Fibroblast of lung (primary cell): ENCODE measurements around the gene FOXD3. TPM values are rescaled to one million over a fixed set of nuclear protein-coding genes. Genes with fewer than 3 reads are reported as not detected.

ENCODE experiments used
- DNase-seq, 2 donors: peaks; one replicate each; pipeline versions ENCODE4 v3.0.0 to v3.0.0-alpha.2; 2010; ENCODE audit warnings: low read depth in 2 of 2
- H2AFZ ChIP-seq: 2 replicates; pipeline ENCODE4 v1.5.1; 2012; ENCODE audit warnings: low read length, control low read depth, inconsistent platforms
- H3K27ac ChIP-seq: 2 replicates; pipeline ENCODE4 v1.5.1; 2011; ENCODE audit warnings: low read length, control low read depth; ENCODE audit not compliant: insufficient read depth
- H3K27me3 ChIP-seq: 2 replicates; pipeline ENCODE4 v1.5.1; 2011; ENCODE audit warnings: mild to moderate bottlenecking, low read length; ENCODE audit not compliant: control insufficient read depth, insufficient read depth
- H3K36me3 ChIP-seq: 2 replicates; pipeline ENCODE4 v1.5.1; 2011; ENCODE audit warnings: low read length; ENCODE audit not compliant: control insufficient read depth, insufficient read depth
- H3K4me1 ChIP-seq: 2 replicates; pipeline ENCODE4 v1.5.1; 2011; ENCODE audit warnings: low read length; ENCODE audit not compliant: control insufficient read depth, insufficient read depth; ENCODE audit errors: extremely low read depth
- H3K4me2 ChIP-seq: 2 replicates; pipeline ENCODE4 v1.5.1; 2011; ENCODE audit warnings: low read length, control low read depth; ENCODE audit not compliant: insufficient read depth; ENCODE audit errors: extremely low read depth
- H3K4me3 ChIP-seq, 4 experiments: fragments of 200-600 bp in 1 of 4; sonication (generic) in 1 of 4; replicated peaks in 1 of 4; 2 replicates each; pipeline ENCODE4 v1.5.1; 2011 to 2016; ENCODE audit warnings: low read length in 4 of 4, low read depth in 3 of 4, mild to moderate bottlenecking in 3 of 4, control low read depth in 2 of 4, inconsistent platforms in 1 of 4, mixed read lengths in 1 of 4; ENCODE audit not compliant: insufficient read depth in 1 of 4; ENCODE audit errors: control extremely low read depth in 1 of 4
- H3K79me2 ChIP-seq: 2 replicates; pipeline ENCODE4 v1.5.1; 2012; ENCODE audit warnings: mild to moderate bottlenecking, low read length, inconsistent platforms; ENCODE audit not compliant: control insufficient read depth, insufficient read depth
- H3K9ac ChIP-seq: 2 replicates; pipeline ENCODE4 v1.5.1; 2011; ENCODE audit warnings: mild to moderate bottlenecking, low read length, control low read depth; ENCODE audit not compliant: insufficient read depth
- H3K9me3 ChIP-seq: 2 replicates; pipeline ENCODE4 v1.5.1; 2012; ENCODE audit warnings: low read depth, low read length; ENCODE audit not compliant: control insufficient read depth, insufficient read depth
- H4K20me1 ChIP-seq: 2 replicates; pipeline ENCODE4 v1.5.1; 2011; ENCODE audit warnings: low read length; ENCODE audit not compliant: control insufficient read depth, insufficient read depth; ENCODE audit errors: extremely low read depth
- CTCF ChIP-seq, 2 donors: IDR thresholded peaks in 1 of 2; conservative IDR thresholded peaks in 1 of 2; 1 replicate in 1 of 2; 2 replicates in 1 of 2; pipeline ENCODE4 v1.5.1; 2011 to 2012; ENCODE audit warnings: low read length in 2 of 2, control low read depth in 1 of 2, inconsistent platforms in 1 of 2, low read depth in 1 of 2, mild to moderate bottlenecking in 1 of 2
- EZH2 ChIP-seq: IDR thresholded peaks from 2 replicates; pipeline ENCODE4 v1.5.1; 2012; ENCODE audit warnings: low read length, control low read depth, mild to moderate bottlenecking; ENCODE audit errors: missing control alignments
- polyA plus RNA-seq, 2 donors: library from polyadenylated mRNA; depleted of rRNA in 1 of 2; stranded (reverse) in 1 of 2; unstranded in 1 of 2; fragments of >200 nt; gene quantifications; 2 replicates each; pipeline ENCODE4 v1.2.1, GENCODE V29; 2011 to 2012; ENCODE audit warnings: missing spikeins in 1 of 2
- total RNA-seq: library from RNA; depleted of rRNA; stranded (reverse); fragments of >200 nt; gene quantifications from 2 replicates; pipeline ENCODE4 v1.2.1, GENCODE V29; 2014

Gene FOXD3
- total and polyA plus RNA-seq, 2 donors (not counting 1 experiment from before 2014, with no cell fraction given): not detected

- no peak for TF ChIP-seq CTCF (conservative IDR thresholded peaks at IDR 0.05 in 1 of 2, IDR thresholded peaks at IDR 0.05 in 1 of 2; ENCODE audit: low read depth in 1 of 2, low read length in 2 of 2)
- no peak for TF ChIP-seq EZH2
- Histone ChIP-seq H3K27me3 (peaks cover 3% of the 10 kb centered on the region), H3K36me3 (no peaks in the 10 kb centered on the region), H3K9me3 (no peaks in the 10 kb centered on the region), H3K9ac (no peak overlapping the region), H3K4me2 (no peak overlapping the region), H3K4me1 (no peaks in the 10 kb centered on the region), H2AFZ (no peak overlapping the region), H3K27ac (no peak overlapping the region), H4K20me1 (no peaks in the 10 kb centered on the region), H3K4me3 (no peak overlapping the region), H3K79me2 (no peaks in the 10 kb centered on the region)
- no peak for DNase-seq
These were observed 47.4 kb upstream of the FOXD3 start for GRCh38 chr1:63274979-63275378.

GRCh38 chr1:63276624-63277023 lies 45.7 kb upstream of the FOXD3 start:
- H3K4me1 ChIP-seq: no peaks in the 10 kb centered on the region
- no peaks in the 10 kb centered on the region for H4K20me1 ChIP-seq
- H3K27me3 ChIP-seq: peaks cover 3% of the 10 kb centered on the region
- no peak overlapping the region for H3K9ac ChIP-seq
- no peaks in the 10 kb centered on the region for H3K79me2 ChIP-seq
- H3K4me3 ChIP-seq: no peak overlapping the region
- no peaks in the 10 kb centered on the region for H3K36me3 ChIP-seq
- TF ChIP-seq CTCF (conservative IDR thresholded peaks at IDR 0.05 in 1 of 2, IDR thresholded peaks at IDR 0.05 in 1 of 2; ENCODE audit: low read depth in 1 of 2, low read length in 2 of 2) (no peak), EZH2 (no peak)
- DNase-seq: no peak
- H2AFZ ChIP-seq: no peak overlapping the region
- H3K27ac ChIP-seq: no peak overlapping the region
- no peaks in the 10 kb centered on the region for H3K9me3 ChIP-seq
- no peak overlapping the region for H3K4me2 ChIP-seq

GRCh38 chr1:63277195-63278192 lies 44.9 kb upstream of the FOXD3 start:
- Histone ChIP-seq H3K4me3 (no peak overlapping the region), H3K9ac (no peak overlapping the region), H3K36me3 (no peaks in the 10 kb centered on the region), H3K4me2 (no peak overlapping the region), H4K20me1 (no peaks in the 10 kb centered on the region), H3K9me3 (no peaks in the 10 kb centered on the region), H3K27ac (no peak overlapping the region), H3K27me3 (peaks cover 3% of the 10 kb centered on the region), H2AFZ (no peak overlapping the region), H3K79me2 (no peaks in the 10 kb centered on the region), H3K4me1 (no peaks in the 10 kb centered on the region)
- no peak for DNase-seq
- no peak for TF ChIP-seq EZH2
- no peak for TF ChIP-seq CTCF (conservative IDR thresholded peaks at IDR 0.05 in 1 of 2, IDR thresholded peaks at IDR 0.05 in 1 of 2; ENCODE audit: low read depth in 1 of 2, low read length in 2 of 2)
